ENCODE results near the gene GDF11. TPM values are rescaled to one million over a fixed set of nuclear protein-coding genes. Genes with fewer than 3 reads are reported as not detected.

GDF11 gene
- total and polyA plus RNA-seq, 7 experiments from 2014 or later, result 0.79 to 16.2 (median 6.9) TPM

DNA sequence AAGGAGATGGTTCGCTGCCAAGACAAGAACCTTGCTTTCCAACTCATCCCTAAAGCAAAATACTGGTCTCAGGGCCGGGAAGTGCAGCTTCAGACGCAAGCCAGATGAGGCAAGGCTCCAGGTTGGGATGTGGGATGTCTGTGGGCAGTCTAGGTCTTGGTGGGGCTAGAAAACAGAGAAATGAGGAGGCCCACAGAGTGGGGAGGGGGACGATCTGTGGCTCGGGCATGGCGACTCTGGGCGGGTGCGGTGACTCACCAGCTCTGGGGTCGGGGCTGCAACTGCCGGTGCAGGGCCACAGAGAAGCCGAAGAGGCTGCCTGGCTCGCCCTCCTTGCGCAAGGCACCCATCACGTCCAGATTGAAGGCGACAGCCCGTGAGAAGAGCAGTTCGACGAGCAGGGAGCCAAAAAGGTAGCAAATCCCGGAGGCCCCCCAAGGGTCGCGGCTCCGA lies 35.7 kb upstream of the GDF11 start:
- no peaks in the 10 kb centered on the region for H3K36me3 ChIP-seq (ENCODE audit: control insufficient read depth in 2 of 3, insufficient read depth in 3 of 3, low read length in 3 of 3)
- Mint-ChIP-seq H3K36me3 (no peaks in the 10 kb centered on the region), H3K27me3 (peaks cover 0 to 67% (median 25%) of the 10 kb centered on the region in 5 donors), H3K27ac (peak overlapping the region in 2 of 9 donors; percentile 25 to 63), H3K4me1 (peaks cover 13 to 23% (median 20%) of the 10 kb centered on the region in 7 donors), H3K9me3 (no peaks in the 10 kb centered on the region), H3K4me3 (peak overlapping the region; percentile 55 to 92 (median 81))
- no peaks in the 10 kb centered on the region for H3K27me3 ChIP-seq (ENCODE audit: control insufficient read depth in 2 of 2, insufficient read depth in 2 of 2, low read length in 2 of 2)
- intact Hi-C loops (cut with micrococcal nuclease), result loop anchor here in 1 of 2 donors (5.0 kb wide), 1 partner anchor 60 kb away; no protein-coding TSS in a partner anchor
- POLR2A ChIA-PET, result interaction anchor here (2.2 kb wide), 1 partner anchor 9 kb away, joined by 11 read pairs; the partner anchor contains the start of gene BLOC1S1
- DNase-seq, result no peak
- H3K9me3 ChIP-seq (ENCODE audit: control insufficient read depth in 2 of 3, low read length in 3 of 3), result no peaks in the 10 kb centered on the region
- ATAC-seq, result peak; percentile 47
- CTCF ChIA-PET, result no interaction called here
- H3K4me1 ChIP-seq (ENCODE audit: control insufficient read depth in 2 of 2, insufficient read depth in 2 of 2, low read length in 2 of 2), result peaks cover 4 to 7% of the 10 kb centered on the region in 2 donors
- no peak overlapping the region for H3K27ac ChIP-seq (ENCODE audit: low read depth, low read length)
- H3K4me3 ChIP-seq (ENCODE audit: low read length), result no peak overlapping the region

DNA sequence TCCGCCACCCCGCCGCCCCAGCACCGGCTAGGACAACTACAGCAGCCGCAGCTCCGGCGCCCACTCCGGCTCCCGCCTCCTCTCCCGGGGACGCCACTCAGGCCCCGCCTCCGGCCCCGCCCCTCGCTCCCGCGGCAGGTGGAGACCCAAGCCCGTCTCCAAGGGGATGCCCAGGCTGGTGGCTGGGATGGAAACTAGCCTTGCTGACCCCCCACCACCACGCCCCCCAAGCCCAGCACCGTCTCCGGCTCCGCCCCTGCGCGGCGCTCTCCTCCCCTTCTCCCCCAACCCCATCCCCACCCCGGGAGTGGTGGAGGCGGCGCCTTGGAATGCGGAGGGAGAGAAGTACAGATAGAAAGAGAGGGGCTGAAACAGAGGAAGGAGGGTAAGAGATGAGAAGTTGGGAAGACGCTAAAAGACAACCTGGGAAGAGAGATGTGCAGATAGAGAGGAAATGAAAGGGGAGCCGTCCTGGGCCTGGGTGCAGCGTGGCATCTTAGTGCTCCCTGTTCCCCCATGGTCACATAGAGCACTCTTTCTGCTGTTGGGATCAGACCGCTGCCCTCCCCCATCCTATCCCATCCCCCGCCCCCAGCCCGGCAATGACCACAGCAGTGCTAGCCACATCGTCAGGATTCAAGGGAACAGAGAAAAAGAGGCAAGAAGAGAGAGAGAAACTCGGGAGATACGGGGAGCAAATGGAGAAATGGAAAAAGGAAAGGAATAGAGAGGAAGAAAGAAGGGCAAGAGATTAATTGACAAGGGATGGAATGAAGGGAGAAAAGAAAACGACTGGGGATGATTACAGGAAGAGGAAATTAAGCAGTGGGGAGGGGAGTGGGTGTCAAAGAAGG lies 34.9 kb upstream of the GDF11 start, which contains the start of gene ITGA7:
ITGA7 (minus strand) TSS at position 64 of the 854 bp plus-strand sequence. CDS start 222 bp downstream, outside the sequence.
- intact Hi-C loops (cut with micrococcal nuclease), result loop anchor here (1.0 to 5.0 kb wide), 2 partner anchors 8 to 61 kb away; partner anchors contain the start of gene BLOC1S1 (in 1 of the 2)
- Histone ChIP-seq H3K9me3 (ENCODE audit: control insufficient read depth in 2 of 3, low read length in 3 of 3) (no peaks in the 10 kb centered on the region), H3K27me3 (ENCODE audit: control insufficient read depth in 2 of 2, insufficient read depth in 2 of 2, low read length in 2 of 2) (no peaks in the 10 kb centered on the region), H3K4me1 (ENCODE audit: control insufficient read depth in 2 of 2, insufficient read depth in 2 of 2, low read length in 2 of 2) (peaks cover 4 to 7% of the 10 kb centered on the region in 2 donors), H3K27ac (ENCODE audit: low read depth, low read length) (peak within 1 kb of the TSS; percentile 4), H3K4me3 (ENCODE audit: low read length) (peak within 1 kb of the TSS; percentile 54), H3K36me3 (ENCODE audit: control insufficient read depth in 2 of 3, insufficient read depth in 3 of 3, low read length in 3 of 3) (no peaks in the 10 kb centered on the region)
- H3K4me1 Mint-ChIP-seq, result peaks cover 13 to 23% (median 20%) of the 10 kb centered on the region in 7 donors
- H3K27ac Mint-ChIP-seq, result peak within 1 kb of the TSS in 4 of 9 donors; percentile 7 to 63 (median 42)
- CTCF ChIA-PET, result no interaction called here
- peaks cover 0 to 72% (median 25%) of the 10 kb centered on the region in 5 donors for H3K27me3 Mint-ChIP-seq
- DNase-seq (peak in 8 of 9 donors; percentile 24 to 78 (median 38)), ATAC-seq (peak; percentile 79)
- no peaks in the 10 kb centered on the region for H3K9me3 Mint-ChIP-seq
- H3K36me3 Mint-ChIP-seq, result no peaks in the 10 kb centered on the region
- H3K4me3 Mint-ChIP-seq, result peak within 1 kb of the TSS; percentile 68 to 92 (median 82)
- POLR2A ChIA-PET, result interaction anchor here (0.6 kb wide), 1 partner anchor 13 kb away, joined by 3 read pairs; no protein-coding TSS in a partner anchor

DNA sequence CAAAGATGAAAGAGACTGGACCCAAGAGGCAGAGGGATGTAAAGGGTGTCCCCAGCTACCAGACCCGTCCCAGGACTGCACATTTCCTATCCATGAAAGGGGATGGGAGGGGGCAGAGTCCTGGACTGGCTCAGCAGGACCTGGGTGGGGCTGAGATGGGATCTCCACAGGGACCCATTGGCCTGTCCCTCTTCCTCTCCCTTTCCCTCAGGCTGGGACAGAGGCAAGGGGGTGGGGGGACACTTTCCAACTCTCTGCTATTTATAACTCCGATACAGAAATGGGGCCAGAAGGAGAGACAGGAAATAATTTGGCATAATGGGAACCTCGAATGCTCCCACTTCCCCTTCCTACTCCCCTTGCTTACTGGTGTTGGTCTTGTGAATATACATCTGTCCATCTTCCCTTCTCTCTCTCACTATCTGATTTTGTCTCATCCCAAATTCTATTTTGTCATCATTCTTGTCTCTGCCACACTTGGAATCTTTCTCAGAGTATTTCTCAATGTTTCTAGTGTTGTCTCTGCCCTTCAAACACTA lies 34.2 kb upstream of the GDF11 start:
- CTCF ChIA-PET, result no interaction called here
- Histone ChIP-seq H3K27me3 (ENCODE audit: control insufficient read depth in 2 of 2, insufficient read depth in 2 of 2, low read length in 2 of 2) (no peaks in the 10 kb centered on the region), H3K9me3 (ENCODE audit: control insufficient read depth in 2 of 3, low read length in 3 of 3) (no peaks in the 10 kb centered on the region), H3K4me3 (ENCODE audit: low read length) (no peak overlapping the region), H3K36me3 (ENCODE audit: control insufficient read depth in 2 of 3, insufficient read depth in 3 of 3, low read length in 3 of 3) (no peaks in the 10 kb centered on the region), H3K4me1 (ENCODE audit: control insufficient read depth in 2 of 2, insufficient read depth in 2 of 2, low read length in 2 of 2) (peaks cover 4 to 7% of the 10 kb centered on the region in 2 donors), H3K27ac (ENCODE audit: low read depth, low read length) (no peak overlapping the region)
- POLR2A ChIA-PET, result interaction anchor here (0.6 kb wide), 1 partner anchor 12 kb away, joined by 3 read pairs; no protein-coding TSS in a partner anchor
- Mint-ChIP-seq H3K27ac (peak overlapping the region in 2 of 9 donors; percentile 7 to 8), H3K4me3 (peak overlapping the region; percentile 68 to 92 (median 82)), H3K36me3 (no peaks in the 10 kb centered on the region), H3K27me3 (peaks cover 0 to 74% (median 25%) of the 10 kb centered on the region in 5 donors), H3K9me3 (no peaks in the 10 kb centered on the region), H3K4me1 (peaks cover 13 to 23% (median 20%) of the 10 kb centered on the region in 7 donors)
- ATAC-seq, result no peak
- DNase-seq, result no peak
- intact Hi-C loops (cut with micrococcal nuclease), result loop anchor here (1.0 to 5.0 kb wide), 2 partner anchors 8 to 61 kb away; partner anchors contain the start of gene BLOC1S1 (in 1 of the 2)

DNA sequence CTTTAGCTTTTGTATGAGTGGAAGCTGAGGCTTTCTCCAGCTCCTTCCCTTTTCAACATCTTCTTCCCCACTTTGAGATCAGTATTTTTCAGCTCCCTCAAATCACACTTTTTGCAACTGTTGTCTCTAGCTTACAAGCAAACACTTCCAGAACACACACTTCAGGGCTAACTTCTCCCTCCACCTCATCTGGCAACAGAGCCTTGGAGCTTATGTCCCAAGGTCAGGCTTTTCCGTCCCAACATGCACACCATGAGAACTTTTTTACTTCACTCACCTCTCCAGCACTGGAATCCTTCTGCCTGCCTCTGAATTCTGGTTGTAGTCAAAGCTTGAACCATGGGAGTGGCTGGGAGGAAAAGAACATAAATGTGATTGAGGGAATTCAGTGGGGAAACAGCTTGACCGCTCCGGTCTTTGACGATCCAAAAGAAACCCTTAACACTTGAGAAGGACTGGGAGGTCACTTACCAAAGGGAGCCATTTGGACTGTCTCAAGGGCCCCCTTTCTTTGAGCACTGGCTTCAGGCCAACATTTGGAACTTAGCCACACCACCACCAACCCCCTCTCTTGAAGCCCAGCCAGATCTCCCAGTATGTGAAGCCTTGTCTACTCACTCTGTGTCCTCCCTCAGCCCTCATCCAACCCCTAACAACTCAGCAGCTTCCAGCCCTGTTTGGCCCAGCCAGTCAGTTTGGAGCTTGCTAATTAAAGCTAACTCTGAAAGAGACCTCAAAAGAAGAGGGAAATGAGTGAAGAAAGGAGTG lies 31.0 kb upstream of the GDF11 start:
- Mint-ChIP-seq H3K4me1 (peaks cover 22 to 38% (median 34%) of the 10 kb centered on the region in 7 donors), H3K27me3 (peaks cover 0 to 55% (median 22%) of the 10 kb centered on the region in 5 donors), H3K9me3 (peaks cover 0 to 7% (median 0%) of the 10 kb centered on the region in 11 donors), H3K36me3 (no peaks in the 10 kb centered on the region), H3K4me3 (no peak overlapping the region), H3K27ac (peak overlapping the region in 1 of 9 donors; percentile 22)
- intact Hi-C loops (cut with micrococcal nuclease), result no loop called here
- peaks cover 16 to 17% of the 10 kb centered on the region in 2 donors for H3K4me1 ChIP-seq (ENCODE audit: control insufficient read depth in 2 of 2, insufficient read depth in 2 of 2, low read length in 2 of 2)
- ChIA-PET POLR2A (interaction anchor here (2.1 kb wide), 1 partner anchor 11 kb away, joined by 5 read pairs; no protein-coding TSS in a partner anchor), CTCF (no interaction called here)
- H3K36me3 ChIP-seq (ENCODE audit: control insufficient read depth in 2 of 3, insufficient read depth in 3 of 3, low read length in 3 of 3), result peaks cover 0 to 4% (median 0%) of the 10 kb centered on the region in 3 experiments
- H3K4me3 ChIP-seq (ENCODE audit: low read length), result no peak overlapping the region
- no peak overlapping the region for H3K27ac ChIP-seq (ENCODE audit: low read depth, low read length)
- DNase-seq, result no peak
- no peak for ATAC-seq
- no peaks in the 10 kb centered on the region for H3K9me3 ChIP-seq (ENCODE audit: control insufficient read depth in 2 of 3, low read length in 3 of 3)
- no peaks in the 10 kb centered on the region for H3K27me3 ChIP-seq (ENCODE audit: control insufficient read depth in 2 of 2, insufficient read depth in 2 of 2, low read length in 2 of 2)

DNA sequence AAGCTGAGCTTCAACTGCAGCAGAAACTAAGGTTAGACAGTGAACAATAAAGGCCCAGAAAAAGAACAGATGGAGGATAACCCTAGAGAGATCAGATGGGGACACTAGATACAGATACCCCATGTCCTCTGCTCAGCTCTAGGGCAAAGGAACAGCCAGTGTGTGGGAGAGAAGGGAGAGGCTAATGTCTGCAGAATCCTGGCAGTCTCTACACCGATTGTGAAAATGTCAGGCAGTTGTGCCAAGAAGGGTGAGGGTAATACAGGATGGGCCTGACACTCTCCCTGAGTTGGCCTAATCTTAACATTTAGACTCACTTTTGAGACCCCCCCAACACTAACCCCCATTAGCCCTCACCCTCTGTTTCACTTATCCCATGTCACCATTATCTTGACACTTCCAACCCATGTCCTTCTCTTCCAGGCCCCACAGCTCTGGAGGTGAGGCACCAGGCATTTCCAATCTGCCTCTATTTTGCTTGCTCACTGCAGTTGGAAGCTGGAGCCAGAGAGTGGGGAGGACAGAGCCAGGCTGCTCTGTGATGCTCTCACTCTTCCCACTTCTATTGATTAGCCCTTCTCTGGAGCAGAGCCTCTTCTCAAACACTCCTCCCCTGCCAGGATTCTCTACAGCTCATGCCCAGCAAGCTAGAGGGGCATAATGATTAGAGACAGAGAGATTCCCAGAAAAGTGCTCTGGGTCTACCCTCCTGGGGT lies 30.1 kb upstream of the GDF11 start:
- Histone ChIP-seq H3K27me3 (ENCODE audit: control insufficient read depth in 2 of 2, insufficient read depth in 2 of 2, low read length in 2 of 2) (no peaks in the 10 kb centered on the region), H3K4me3 (ENCODE audit: low read length) (no peak overlapping the region), H3K4me1 (ENCODE audit: control insufficient read depth in 2 of 2, insufficient read depth in 2 of 2, low read length in 2 of 2) (peaks cover 21 to 22% of the 10 kb centered on the region in 2 donors), H3K9me3 (ENCODE audit: control insufficient read depth in 2 of 3, low read length in 3 of 3) (no peaks in the 10 kb centered on the region), H3K27ac (ENCODE audit: low read depth, low read length) (no peak overlapping the region), H3K36me3 (ENCODE audit: control insufficient read depth in 2 of 3, insufficient read depth in 3 of 3, low read length in 3 of 3) (peaks cover 0 to 4% (median 0%) of the 10 kb centered on the region in 3 experiments)
- intact Hi-C loops (cut with micrococcal nuclease), result no loop called here
- no peak for DNase-seq
- H3K36me3 Mint-ChIP-seq, result no peaks in the 10 kb centered on the region
- no peak overlapping the region for H3K4me3 Mint-ChIP-seq
- H3K9me3 Mint-ChIP-seq, result peaks cover 0 to 7% (median 0%) of the 10 kb centered on the region in 11 donors
- ChIA-PET POLR2A (interaction anchor here (0.7 to 2.1 kb wide), 2 partner anchors 10 to 1874 kb away, joined by 5 to 6 read pairs; no protein-coding TSS in a partner anchor), CTCF (interaction anchor here (0.7 kb wide), 1 partner anchor 893 kb away, joined by 3 read pairs; no protein-coding TSS in a partner anchor)
- peak overlapping the region in 1 of 9 donors; percentile 2 for H3K27ac Mint-ChIP-seq
- H3K4me1 Mint-ChIP-seq, result peaks cover 28 to 42% (median 38%) of the 10 kb centered on the region in 7 donors
- H3K27me3 Mint-ChIP-seq, result peaks cover 0 to 49% (median 20%) of the 10 kb centered on the region in 5 donors
- ATAC-seq, result no peak

Data from naive thymus-derived CD4-positive, alpha-beta T cell (primary cell).